HepG2 (cell line): ENCODE results near the gene MYCBP2. TPM values are rescaled to one million over a fixed set of nuclear protein-coding genes. Genes with fewer than 3 reads are reported as not detected.

Experiments used
- ATAC-seq: fragments of 200-7000 bp; cut with Tn5 transposase; 3 replicates; pipeline ENCODE4 v1.9.1; 2020; ENCODE audit warnings: mild to moderate bottlenecking, moderate library complexity
- BruUV-seq: library from RNA; stranded (reverse); fragments of 400-500 nt; replicated peaks from 2 replicates; lab custom pipeline; 2021; lab: Mats Ljungman, UMichigan
- CTCF ChIA-PET: fragments of 300-600 bp; formaldehyde crosslinking; extraction: SDS; loops from one replicate; lab custom pipeline; 2021; ENCODE audit warnings: low total read pairs, inconsistent platforms, low intra/inter-chr PET ratio; lab: Yijun Ruan, JAX
- POLR2A ChIA-PET: fragments of 350-600 bp; sonication (Branson Sonifier 250); formaldehyde crosslinking; loops from one replicate; lab custom pipeline; 2020; ENCODE audit warnings: antibody characterized with exemption, inconsistent platforms; lab: Yijun Ruan, JAX
- DNase-seq: peaks from one replicate; pipeline ENCODE4 v3.0.0-alpha.2; 2015; ENCODE audit warnings: low spot score
- FAIRE-seq: peaks from 3 replicates; lab custom pipeline; 2011; peaks lifted over from hg19 to GRCh38; lab: Jason Lieb, UNC
- H2AFZ ChIP-seq: one replicate; pipeline ENCODE4 v1.6.1; 2011; ENCODE audit warnings: low read length, inconsistent platforms
- H3K27ac ChIP-seq: fragments of 300-600 bp; 3 replicates; pipeline ENCODE4 v1.8.0; 2011; ENCODE audit warnings: mixed run types, mild to moderate bottlenecking, mixed read lengths, low read length, inconsistent platforms; ENCODE audit not compliant: insufficient read depth; ENCODE audit errors: extremely low read length
- H3K27me3 ChIP-seq, 2 experiments: fragments of 200-600 bp in 1 of 2; 2 replicates in 1 of 2; 3 replicates in 1 of 2; pipeline versions ENCODE4 v1.6.0 to v1.8.0; 2011; ENCODE audit warnings: low read length in 2 of 2, mild to moderate bottlenecking in 2 of 2, moderate library complexity in 2 of 2, inconsistent platforms in 1 of 2; ENCODE audit not compliant: insufficient read depth in 2 of 2, control insufficient read depth in 1 of 2
- H3K36me3 ChIP-seq, 2 experiments: fragments of 200-600 bp in 1 of 2; replicated peaks in 1 of 2; 2 replicates in 1 of 2; 3 replicates in 1 of 2; pipeline versions ENCODE4 v1.5.1 to v1.8.0; 2011; ENCODE audit warnings: low read length in 2 of 2, inconsistent platforms in 1 of 2; ENCODE audit not compliant: insufficient read depth in 2 of 2, control insufficient read depth in 1 of 2
- H3K4me1 ChIP-seq: 2 replicates; pipeline ENCODE4 v1.5.1; 2012; ENCODE audit warnings: low read length, inconsistent platforms; ENCODE audit not compliant: insufficient read depth
- H3K4me2 ChIP-seq: 2 replicates; pipeline ENCODE4 v1.6.0; 2011; ENCODE audit warnings: low read depth, low read length, inconsistent platforms
- H3K4me3 ChIP-seq, 3 experiments: fragments of 200-600 bp in 1 of 3; sonication (generic), shearing (Covaris generic) in 1 of 3; replicated peaks in 1 of 3; 2 replicates each; pipeline ENCODE4 v1.5.1; 2011 to 2016; ENCODE audit warnings: low read length in 3 of 3, inconsistent platforms in 2 of 3, low read depth in 2 of 3, mild to moderate bottlenecking in 2 of 3, control low read depth in 1 of 3, mixed read lengths in 1 of 3; ENCODE audit not compliant: insufficient read depth in 1 of 3
- H3K79me2 ChIP-seq: one replicate; pipeline ENCODE4 v1.6.1; 2011; ENCODE audit warnings: low read length, inconsistent platforms; ENCODE audit not compliant: insufficient read depth
- H3K9ac ChIP-seq: 2 replicates; pipeline ENCODE4 v1.6.0; 2011; ENCODE audit warnings: mild to moderate bottlenecking, low read depth, low read length, inconsistent platforms; ENCODE audit not compliant: insufficient read depth
- H3K9me3 ChIP-seq: 2 replicates; pipeline ENCODE4 v1.5.1; 2012; ENCODE audit warnings: mild to moderate bottlenecking, low read length
- H4K20me1 ChIP-seq: 2 replicates; pipeline ENCODE4 v1.6.0; 2011; ENCODE audit warnings: inconsistent platforms, mild to moderate bottlenecking, low read length, moderate library complexity; ENCODE audit not compliant: insufficient read depth
- ARID3A ChIP-seq: IDR thresholded peaks from 2 replicates; pipeline ENCODE4 v1.6.1; 2012; ENCODE audit warnings: low read depth, low read length, improper control_type of control experiment
- MIER2 ChIP-seq: IDR thresholded peaks from 2 replicates; pipeline ENCODE4 v1.6.1; 2016; ENCODE audit warnings: missing biosample characterization, missing genetic modification reagents
- ZNF354B ChIP-seq: sonication (generic); formaldehyde crosslinking; IDR thresholded peaks from 2 replicates; pipeline ENCODE4 v1.8.0; 2022; ENCODE audit warnings: mild to moderate bottlenecking, missing genetic modification reagents
- ZNF556 ChIP-seq: sonication (generic); formaldehyde crosslinking; IDR thresholded peaks from 2 replicates; pipeline ENCODE4 v1.4.0; 2020; ENCODE audit warnings: mild to moderate bottlenecking, missing genetic modification reagents, borderline replicate concordance
- ZNF776 ChIP-seq: sonication (generic); formaldehyde crosslinking; IDR thresholded peaks from 2 replicates; pipeline ENCODE4 v1.4.0; 2020; ENCODE audit warnings: mild to moderate bottlenecking, missing genetic modification reagents
- WGBS: methylation state at CpG from one replicate; pipeline ENCODE4 v1.1.6; 2017; ENCODE audit warnings: low lambda C conversion rate; 5-methylcytosine and 5-hydroxymethylcytosine counted together
- in situ Hi-C: cut with HindIII; loops from 2 replicates; pipeline ENCODE4 v1.10.0; 2017; ENCODE audit warnings: low pct_unique_long_range_greater_than_20kb; ENCODE audit not compliant: extremely low pct_ligation_motif_present
- intact Hi-C: fragments of 100-400 bp; cut with micrococcal nuclease; formaldehyde crosslinking; loops from one replicate; pipeline ENCODE4 v1.10.0; 2022; ENCODE audit not compliant: unreplicated experiment
- polyA plus RNA-seq, 8 experiments: library from polyadenylated mRNA; depleted of rRNA in 3 of 8; stranded (reverse) in 7 of 8; unstranded in 1 of 8; fragments of >200 nt; fragmentation: Illumina TruSeq in 4 of 8; extraction: Trizol in 4 of 8; gene quantifications; 2 replicates each; pipeline versions ENCODE4 v1.2.1 to v1.2.3, GENCODE V29; 2011 to 2016; ENCODE audit warnings: low read depth in 4 of 8, missing spikeins in 1 of 8, mixed read lengths in 1 of 8; ENCODE audit not compliant: insufficient read depth in 1 of 8
- total RNA-seq, 5 experiments: library from RNA; depleted of rRNA; stranded (reverse); fragments of >200 nt; fragmentation: Illumina TruSeq; extraction: Trizol; gene quantifications; 2 replicates each; pipeline ENCODE4 v1.2.3, GENCODE V29; 2016; ENCODE audit warnings: low read depth in 1 of 5
- TF ChIP-seq, protein P1 (sequence below): sonication (generic); formaldehyde crosslinking; IDR thresholded peaks from 2 replicates; pipeline ENCODE4 v1.4.0; 2020; ENCODE audit warnings: missing genetic modification reagents
- TF ChIP-seq, protein P2 (sequence below): sonication (generic); formaldehyde crosslinking; IDR thresholded peaks from 2 replicates; pipeline ENCODE4 v1.8.0; 2022; ENCODE audit warnings: missing genetic modification reagents, mild to moderate bottlenecking, moderate library complexity, borderline replicate concordance
- TF ChIP-seq, protein P3 (sequence below): sonication (generic); formaldehyde crosslinking; IDR thresholded peaks from 2 replicates; pipeline ENCODE4 v1.9.0; 2022; ENCODE audit warnings: low read depth, missing genetic modification reagents

MYCBP2 gene
- total and polyA plus RNA-seq, 2 of the 13 experiments (the other 11 are each of a cell fraction or from before 2014, with no cell fraction given): 16.3 to 35.3 TPM

DNA sequence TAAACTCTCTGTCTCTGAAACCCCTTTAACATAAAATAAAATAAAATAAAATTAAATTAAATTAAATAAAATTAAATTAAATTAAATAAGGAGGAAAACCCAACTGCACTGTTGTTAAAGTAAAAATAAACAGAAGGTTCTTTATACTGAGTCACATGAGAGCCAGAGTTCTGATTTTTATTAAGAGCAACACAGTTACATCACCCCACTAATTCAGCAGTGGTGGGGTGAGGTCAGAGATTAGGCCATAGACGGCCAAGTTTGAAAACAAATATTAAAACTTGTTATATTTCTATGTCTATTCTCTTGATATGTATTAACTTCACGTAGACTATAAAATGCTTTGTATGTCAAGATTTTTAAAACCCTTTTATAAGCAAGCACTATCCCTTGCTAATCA is 59.5 kb downstream of the MYCBP2 start (continued):
- TF ChIP-seq, protein P1, sequence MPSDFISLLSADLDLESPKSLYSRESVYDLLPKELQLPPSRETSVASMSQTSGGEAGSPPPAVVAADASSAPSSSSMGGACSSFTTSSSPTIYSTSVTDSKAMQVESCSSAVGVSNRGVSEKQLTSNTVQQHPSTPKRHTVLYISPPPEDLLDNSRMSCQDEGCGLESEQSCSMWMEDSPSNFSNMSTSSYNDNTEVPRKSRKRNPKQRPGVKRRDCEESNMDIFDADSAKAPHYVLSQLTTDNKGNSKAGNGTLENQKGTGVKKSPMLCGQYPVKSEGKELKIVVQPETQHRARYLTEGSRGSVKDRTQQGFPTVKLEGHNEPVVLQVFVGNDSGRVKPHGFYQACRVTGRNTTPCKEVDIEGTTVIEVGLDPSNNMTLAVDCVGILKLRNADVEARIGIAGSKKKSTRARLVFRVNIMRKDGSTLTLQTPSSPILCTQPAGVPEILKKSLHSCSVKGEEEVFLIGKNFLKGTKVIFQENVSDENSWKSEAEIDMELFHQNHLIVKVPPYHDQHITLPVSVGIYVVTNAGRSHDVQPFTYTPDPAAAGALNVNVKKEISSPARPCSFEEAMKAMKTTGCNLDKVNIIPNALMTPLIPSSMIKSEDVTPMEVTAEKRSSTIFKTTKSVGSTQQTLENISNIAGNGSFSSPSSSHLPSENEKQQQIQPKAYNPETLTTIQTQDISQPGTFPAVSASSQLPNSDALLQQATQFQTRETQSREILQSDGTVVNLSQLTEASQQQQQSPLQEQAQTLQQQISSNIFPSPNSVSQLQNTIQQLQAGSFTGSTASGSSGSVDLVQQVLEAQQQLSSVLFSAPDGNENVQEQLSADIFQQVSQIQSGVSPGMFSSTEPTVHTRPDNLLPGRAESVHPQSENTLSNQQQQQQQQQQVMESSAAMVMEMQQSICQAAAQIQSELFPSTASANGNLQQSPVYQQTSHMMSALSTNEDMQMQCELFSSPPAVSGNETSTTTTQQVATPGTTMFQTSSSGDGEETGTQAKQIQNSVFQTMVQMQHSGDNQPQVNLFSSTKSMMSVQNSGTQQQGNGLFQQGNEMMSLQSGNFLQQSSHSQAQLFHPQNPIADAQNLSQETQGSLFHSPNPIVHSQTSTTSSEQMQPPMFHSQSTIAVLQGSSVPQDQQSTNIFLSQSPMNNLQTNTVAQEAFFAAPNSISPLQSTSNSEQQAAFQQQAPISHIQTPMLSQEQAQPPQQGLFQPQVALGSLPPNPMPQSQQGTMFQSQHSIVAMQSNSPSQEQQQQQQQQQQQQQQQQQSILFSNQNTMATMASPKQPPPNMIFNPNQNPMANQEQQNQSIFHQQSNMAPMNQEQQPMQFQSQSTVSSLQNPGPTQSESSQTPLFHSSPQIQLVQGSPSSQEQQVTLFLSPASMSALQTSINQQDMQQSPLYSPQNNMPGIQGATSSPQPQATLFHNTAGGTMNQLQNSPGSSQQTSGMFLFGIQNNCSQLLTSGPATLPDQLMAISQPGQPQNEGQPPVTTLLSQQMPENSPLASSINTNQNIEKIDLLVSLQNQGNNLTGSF: no peak
- TF ChIP-seq, all 625 proteins: peak for 0

DNA sequence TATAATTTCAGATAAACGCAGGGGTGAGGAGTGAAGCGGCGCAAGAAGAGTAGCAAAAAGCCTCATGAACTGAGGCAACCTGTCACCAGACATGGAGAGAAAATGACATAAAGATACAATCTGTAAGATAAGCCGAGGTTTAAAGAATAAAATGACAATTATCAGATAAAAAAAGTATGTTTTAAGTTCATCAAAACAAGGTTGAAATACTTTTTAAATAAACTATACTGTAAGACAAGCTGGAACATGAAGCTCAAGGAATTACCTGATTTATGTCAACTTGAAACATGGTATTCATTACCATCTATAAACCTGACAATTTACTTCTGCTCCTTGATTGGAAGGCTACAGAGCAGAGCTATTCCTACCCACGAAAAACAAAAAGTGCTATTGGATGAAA is 61.6 kb downstream of the MYCBP2 start:
- ATAC-seq: no peak

More for the DNA sequence above, 61.6 kb downstream of the MYCBP2 start:
- in situ Hi-C loops (no loop called here), intact Hi-C loops (no loop called here)
- no peak overlapping the region for H3K4me3 ChIP-seq
- no peak overlapping the region for H3K9ac ChIP-seq
- H3K4me1 ChIP-seq: no peaks in the 10 kb centered on the region
- POLR2A ChIA-PET: no interaction called here
- no peak overlapping the region for H2AFZ ChIP-seq
- FAIRE-seq (no peak), DNase-seq (no peak)
- H3K4me2 ChIP-seq: no peak overlapping the region
- H3K9me3 ChIP-seq: no peaks in the 10 kb centered on the region
- 95% methylated on average over 5 of the region's 5 CpGs for WGBS
- H4K20me1 ChIP-seq: no peaks in the 10 kb centered on the region
- H3K36me3 ChIP-seq: peaks cover 0 to 12% of the 10 kb centered on the region in 2 experiments; a peak in 2 of 5 replicates
- BruUV-seq: no TSS peak
- no peak overlapping the region for H3K27ac ChIP-seq
- TF ChIP-seq, protein P2, sequence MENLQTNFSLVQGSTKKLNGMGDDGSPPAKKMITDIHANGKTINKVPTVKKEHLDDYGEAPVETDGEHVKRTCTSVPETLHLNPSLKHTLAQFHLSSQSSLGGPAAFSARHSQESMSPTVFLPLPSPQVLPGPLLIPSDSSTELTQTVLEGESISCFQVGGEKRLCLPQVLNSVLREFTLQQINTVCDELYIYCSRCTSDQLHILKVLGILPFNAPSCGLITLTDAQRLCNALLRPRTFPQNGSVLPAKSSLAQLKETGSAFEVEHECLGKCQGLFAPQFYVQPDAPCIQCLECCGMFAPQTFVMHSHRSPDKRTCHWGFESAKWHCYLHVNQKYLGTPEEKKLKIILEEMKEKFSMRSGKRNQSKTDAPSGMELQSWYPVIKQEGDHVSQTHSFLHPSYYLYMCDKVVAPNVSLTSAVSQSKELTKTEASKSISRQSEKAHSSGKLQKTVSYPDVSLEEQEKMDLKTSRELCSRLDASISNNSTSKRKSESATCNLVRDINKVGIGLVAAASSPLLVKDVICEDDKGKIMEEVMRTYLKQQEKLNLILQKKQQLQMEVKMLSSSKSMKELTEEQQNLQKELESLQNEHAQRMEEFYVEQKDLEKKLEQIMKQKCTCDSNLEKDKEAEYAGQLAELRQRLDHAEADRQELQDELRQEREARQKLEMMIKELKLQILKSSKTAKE (CRISPR knock-in tag): no peak
- TF ChIP-seq, protein P3, sequence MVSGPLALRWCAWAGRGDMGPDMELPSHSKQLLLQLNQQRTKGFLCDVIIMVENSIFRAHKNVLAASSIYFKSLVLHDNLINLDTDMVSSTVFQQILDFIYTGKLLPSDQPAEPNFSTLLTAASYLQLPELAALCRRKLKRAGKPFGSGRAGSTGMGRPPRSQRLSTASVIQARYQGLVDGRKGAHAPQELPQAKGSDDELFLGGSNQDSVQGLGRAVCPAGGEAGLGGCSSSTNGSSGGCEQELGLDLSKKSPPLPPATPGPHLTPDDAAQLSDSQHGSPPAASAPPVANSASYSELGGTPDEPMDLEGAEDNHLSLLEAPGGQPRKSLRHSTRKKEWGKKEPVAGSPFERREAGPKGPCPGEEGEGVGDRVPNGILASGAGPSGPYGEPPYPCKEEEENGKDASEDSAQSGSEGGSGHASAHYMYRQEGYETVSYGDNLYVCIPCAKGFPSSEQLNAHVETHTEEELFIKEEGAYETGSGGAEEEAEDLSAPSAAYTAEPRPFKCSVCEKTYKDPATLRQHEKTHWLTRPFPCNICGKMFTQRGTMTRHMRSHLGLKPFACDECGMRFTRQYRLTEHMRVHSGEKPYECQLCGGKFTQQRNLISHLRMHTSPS (CRISPR knock-in tag): no peak
- TF ChIP-seq ZNF556 (CRISPR knock-in tag) (no peak), ARID3A (no peak), MIER2 (CRISPR knock-in tag) (no peak), ZNF776 (CRISPR knock-in tag) (no peak), ZNF354B (CRISPR knock-in tag) (no peak)
- CTCF ChIA-PET: no interaction called here
- no peaks in the 10 kb centered on the region for H3K27me3 ChIP-seq
- no peaks in the 10 kb centered on the region for H3K79me2 ChIP-seq
